Liver (tissue), 9 donors: ENCODE results near the gene ZNF627. TPM values are rescaled to one million over a fixed set of nuclear protein-coding genes. Genes with fewer than 3 reads are reported as not detected.

Source experiments
- DNase-seq: peaks from one replicate; pipeline ENCODE4 v3.0.0-alpha.2; 2017; ENCODE audit warnings: low spot score
- H3K27ac ChIP-seq, 2 donors: one replicate each; pipeline ENCODE4 v1.7.0; 2013; ENCODE audit warnings: inconsistent platforms in 2 of 2, low read length in 2 of 2, control low read depth in 1 of 2, low read depth in 1 of 2, mild to moderate bottlenecking in 1 of 2
- H3K27me3 ChIP-seq, 4 donors: one replicate each; pipeline versions ENCODE4 v1.6.1 to v1.7.0; 2013; ENCODE audit warnings: low read length in 3 of 4, inconsistent platforms in 1 of 4, mild to moderate bottlenecking in 1 of 4, moderate library complexity in 1 of 4; ENCODE audit not compliant: control insufficient read depth in 4 of 4, insufficient read depth in 4 of 4
- H3K36me3 ChIP-seq, 4 donors: one replicate each; pipeline versions ENCODE4 v1.6.1 to v1.7.0; 2013; ENCODE audit warnings: low read length in 3 of 4, mild to moderate bottlenecking in 3 of 4, low read depth in 1 of 4, moderate library complexity in 1 of 4; ENCODE audit not compliant: control insufficient read depth in 4 of 4, insufficient read depth in 3 of 4
- H3K4me1 ChIP-seq, 4 donors: one replicate each; pipeline versions ENCODE4 v1.6.1 to v1.7.0; 2013; ENCODE audit warnings: low read length in 3 of 4, mild to moderate bottlenecking in 3 of 4, moderate library complexity in 1 of 4; ENCODE audit not compliant: control insufficient read depth in 4 of 4, insufficient read depth in 4 of 4
- H3K4me3 ChIP-seq, 3 donors: one replicate each; pipeline versions ENCODE4 v1.6.1 to v1.7.0; 2013; ENCODE audit warnings: low read length in 3 of 3, control low read depth in 1 of 3, low read depth in 1 of 3, mild to moderate bottlenecking in 1 of 3
- H3K9ac ChIP-seq, 2 donors: one replicate each; pipeline ENCODE4 v1.7.0; 2013; ENCODE audit warnings: low read length in 2 of 2, mild to moderate bottlenecking in 2 of 2, moderate library complexity in 2 of 2, control low read depth in 1 of 2, low read depth in 1 of 2
- H3K9me3 ChIP-seq, 4 donors: one replicate each; pipeline versions ENCODE4 v1.6.1 to v1.7.0; 2013; ENCODE audit warnings: low read length in 3 of 4; ENCODE audit not compliant: control insufficient read depth in 4 of 4
- FOXA1 ChIP-seq: IDR thresholded peaks from 2 replicates; pipeline ENCODE4 v1.6.1; 2016; ENCODE audit warnings: antibody characterized with exemption
- FOXA2 ChIP-seq: IDR thresholded peaks from 2 replicates; pipeline ENCODE4 v1.6.1; 2016; ENCODE audit warnings: antibody characterized with exemption
- GABPA ChIP-seq, 2 donors: IDR thresholded peaks in 1 of 2; conservative IDR thresholded peaks in 1 of 2; 2 replicates each; pipeline ENCODE4 v1.6.1; 2016; ENCODE audit warnings: antibody characterized with exemption in 2 of 2, mild to moderate bottlenecking in 1 of 2, moderate library complexity in 1 of 2
- HNF4A ChIP-seq, 2 donors: conservative IDR thresholded peaks; 2 replicates each; pipeline ENCODE4 v1.6.1; 2016; ENCODE audit warnings: antibody characterized with exemption in 2 of 2, mild to moderate bottlenecking in 2 of 2
- HNF4G ChIP-seq: IDR thresholded peaks from 2 replicates; pipeline ENCODE4 v1.6.1; 2016; ENCODE audit warnings: antibody characterized with exemption
- JUND ChIP-seq, 2 donors: IDR thresholded peaks; 2 replicates each; pipeline ENCODE4 v1.6.1; 2016; ENCODE audit warnings: antibody characterized with exemption in 2 of 2
- NR2F2 ChIP-seq: IDR thresholded peaks from 2 replicates; pipeline ENCODE4 v1.6.1; 2016; ENCODE audit warnings: antibody characterized with exemption
- RAD21 ChIP-seq, 2 donors: IDR thresholded peaks; 2 replicates each; pipeline ENCODE4 v1.6.1; 2016; ENCODE audit warnings: antibody characterized with exemption in 2 of 2, mild to moderate bottlenecking in 2 of 2
- RXRA ChIP-seq, 2 donors: IDR thresholded peaks; 2 replicates each; pipeline ENCODE4 v1.6.1; 2017 to 2018; ENCODE audit warnings: antibody characterized with exemption in 2 of 2, mild to moderate bottlenecking in 1 of 2
- SP1 ChIP-seq: IDR thresholded peaks from 2 replicates; pipeline ENCODE4 v1.6.1; 2018; ENCODE audit warnings: antibody characterized with exemption, mild to moderate bottlenecking
- TAF1 ChIP-seq: conservative IDR thresholded peaks from 2 replicates; pipeline ENCODE4 v1.6.1; 2016; ENCODE audit warnings: antibody characterized with exemption, mild to moderate bottlenecking
- YY1 ChIP-seq: IDR thresholded peaks from 2 replicates; pipeline ENCODE4 v1.6.1; 2016; ENCODE audit warnings: antibody characterized with exemption, mild to moderate bottlenecking
- WGBS: extraction: QIAGEN DNeasy Blood & Tissue Kit; methylation state at CpG from one replicate; pipeline ENCODE4 v1.1.7; 2013; 5-methylcytosine and 5-hydroxymethylcytosine counted together
- polyA plus RNA-seq, 2 donors: library from polyadenylated mRNA; stranded (reverse) in 1 of 2; unstranded in 1 of 2; fragments of 200-250 nt in 1 of 2; fragments of >200 nt in 1 of 2; fragmentation: Nextera tagmentation in 1 of 2; extraction: Ambion mirVana in 1 of 2; gene quantifications; one replicate each; pipeline versions ENCODE4 v1.2.1 to v1.2.3, GENCODE V29; 2013 to 2015
- total RNA-seq, 2 donors: library from RNA; depleted of rRNA; stranded (reverse); fragments of >200 nt; gene quantifications; one replicate each; pipeline ENCODE4 v1.2.3, GENCODE V29; 2014
- TF ChIP-seq, protein P1 (sequence below): IDR thresholded peaks from 2 replicates; pipeline ENCODE4 v1.6.1; 2016; ENCODE audit warnings: antibody characterized with exemption
- TF ChIP-seq, protein P2 (sequence below): IDR thresholded peaks from 2 replicates; pipeline ENCODE4 v1.6.1; 2016; ENCODE audit warnings: antibody characterized with exemption
- TF ChIP-seq, protein P3 (sequence below): IDR thresholded peaks from 2 replicates; pipeline ENCODE4 v1.6.1; 2016; ENCODE audit warnings: antibody characterized with exemption, mild to moderate bottlenecking
- TF ChIP-seq, protein P4 (sequence below): IDR thresholded peaks from 2 replicates; pipeline ENCODE4 v1.6.1; 2016; ENCODE audit warnings: antibody characterized with exemption
- TF ChIP-seq, protein P5 (sequence below): fragments of 150-350 bp; IDR thresholded peaks from 2 replicates; pipeline ENCODE4 v1.5.1; 2017; ENCODE audit warnings: improper control_type of control experiment, low read depth, low read length; ENCODE audit not compliant: missing input control
- donor health status: healthy.
- donor health status: healthy.
- donor health status: healthy.
- donor health status: healthy.
- donor health status: healthy.

The ZNF627 gene
- total and polyA plus RNA-seq, 4 donors = 3.2 to 9.6 (median 5.4) TPM

DNA sequence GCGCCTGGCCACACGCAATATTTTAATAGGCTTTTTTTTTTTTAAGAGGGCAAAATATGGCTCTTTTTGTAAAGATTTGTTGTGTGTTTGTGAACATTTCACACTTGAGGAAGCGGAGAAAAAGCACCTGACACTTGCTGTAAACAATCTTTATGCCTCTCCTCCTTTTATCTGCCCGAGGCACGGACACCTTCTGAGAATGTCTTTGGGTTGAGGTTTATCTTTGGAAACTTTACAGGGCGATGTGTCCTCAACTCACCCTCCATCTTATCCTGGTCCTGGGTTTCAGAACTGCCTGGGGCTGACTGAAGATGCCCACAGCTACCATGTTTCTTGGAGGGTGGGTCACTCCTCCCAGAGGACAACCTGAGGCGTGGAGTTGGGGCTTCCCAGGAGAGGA lies 44.0 kb downstream of the ZNF627 start:
- H3K9ac ChIP-seq = no peak overlapping the region
- no peak for DNase-seq

DNA sequence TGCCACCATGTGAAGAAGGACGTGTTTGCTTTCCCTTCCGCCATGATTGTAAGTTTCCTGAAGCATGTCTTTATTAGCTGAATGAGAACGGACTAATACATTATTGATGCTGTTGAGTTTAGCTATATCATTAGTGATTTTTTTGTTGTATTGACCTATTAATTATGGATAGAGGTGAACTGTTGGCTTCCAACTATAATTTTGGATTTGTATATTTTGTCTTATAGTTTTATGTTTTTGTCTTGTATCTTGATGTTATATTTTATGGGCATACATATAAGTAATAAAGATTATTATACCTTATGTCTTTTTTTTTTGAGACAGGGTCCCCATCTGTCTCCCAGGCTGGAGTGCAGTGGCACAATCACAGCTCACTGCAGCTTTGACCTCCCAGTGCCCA lies 45.6 kb downstream of the ZNF627 start:
- DNase-seq = no peak
- no peak overlapping the region for H3K9ac ChIP-seq
- H3K4me1 ChIP-seq = peaks cover 0 to 11% (median 8%) of the 10 kb centered on the region in 4 donors
- H3K9me3 ChIP-seq = no peaks in the 10 kb centered on the region
- H3K27ac ChIP-seq = no peak overlapping the region
- H3K36me3 ChIP-seq = peaks cover 0 to under 1% (median 0%) of the 10 kb centered on the region in 4 donors
- no peak overlapping the region for H3K4me3 ChIP-seq
- H3K27me3 ChIP-seq = no peaks in the 10 kb centered on the region
- 95% methylated on average over 3 of the region's 3 CpGs for WGBS
- TF ChIP-seq, protein P1, sequence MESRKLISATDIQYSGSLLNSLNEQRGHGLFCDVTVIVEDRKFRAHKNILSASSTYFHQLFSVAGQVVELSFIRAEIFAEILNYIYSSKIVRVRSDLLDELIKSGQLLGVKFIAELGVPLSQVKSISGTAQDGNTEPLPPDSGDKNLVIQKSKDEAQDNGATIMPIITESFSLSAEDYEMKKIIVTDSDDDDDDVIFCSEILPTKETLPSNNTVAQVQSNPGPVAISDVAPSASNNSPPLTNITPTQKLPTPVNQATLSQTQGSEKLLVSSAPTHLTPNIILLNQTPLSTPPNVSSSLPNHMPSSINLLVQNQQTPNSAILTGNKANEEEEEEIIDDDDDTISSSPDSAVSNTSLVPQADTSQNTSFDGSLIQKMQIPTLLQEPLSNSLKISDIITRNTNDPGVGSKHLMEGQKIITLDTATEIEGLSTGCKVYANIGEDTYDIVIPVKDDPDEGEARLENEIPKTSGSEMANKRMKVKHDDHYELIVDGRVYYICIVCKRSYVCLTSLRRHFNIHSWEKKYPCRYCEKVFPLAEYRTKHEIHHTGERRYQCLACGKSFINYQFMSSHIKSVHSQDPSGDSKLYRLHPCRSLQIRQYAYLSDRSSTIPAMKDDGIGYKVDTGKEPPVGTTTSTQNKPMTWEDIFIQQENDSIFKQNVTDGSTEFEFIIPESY = no peak
- TF ChIP-seq YY1 (no peak), FOXA2 (no peak), SP1 (no peak), JUND (IDR thresholded peaks at IDR 0.05) (no peak), RXRA (IDR thresholded peaks at IDR 0.05) (no peak), RAD21 (IDR thresholded peaks at IDR 0.05) (no peak), TAF1 (no peak), FOXA1 (no peak), NR2F2 (no peak), HNF4A (conservative IDR thresholded peaks at IDR 0.05) (no peak), HNF4G (no peak), GABPA (IDR thresholded peaks at IDR 0.05 in 1 of 2, conservative IDR thresholded peaks at IDR 0.05 in 1 of 2) (no peak)
- TF ChIP-seq, protein P2, sequence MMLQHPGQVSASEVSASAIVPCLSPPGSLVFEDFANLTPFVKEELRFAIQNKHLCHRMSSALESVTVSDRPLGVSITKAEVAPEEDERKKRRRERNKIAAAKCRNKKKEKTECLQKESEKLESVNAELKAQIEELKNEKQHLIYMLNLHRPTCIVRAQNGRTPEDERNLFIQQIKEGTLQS = no peak
- TF ChIP-seq, protein P3, sequence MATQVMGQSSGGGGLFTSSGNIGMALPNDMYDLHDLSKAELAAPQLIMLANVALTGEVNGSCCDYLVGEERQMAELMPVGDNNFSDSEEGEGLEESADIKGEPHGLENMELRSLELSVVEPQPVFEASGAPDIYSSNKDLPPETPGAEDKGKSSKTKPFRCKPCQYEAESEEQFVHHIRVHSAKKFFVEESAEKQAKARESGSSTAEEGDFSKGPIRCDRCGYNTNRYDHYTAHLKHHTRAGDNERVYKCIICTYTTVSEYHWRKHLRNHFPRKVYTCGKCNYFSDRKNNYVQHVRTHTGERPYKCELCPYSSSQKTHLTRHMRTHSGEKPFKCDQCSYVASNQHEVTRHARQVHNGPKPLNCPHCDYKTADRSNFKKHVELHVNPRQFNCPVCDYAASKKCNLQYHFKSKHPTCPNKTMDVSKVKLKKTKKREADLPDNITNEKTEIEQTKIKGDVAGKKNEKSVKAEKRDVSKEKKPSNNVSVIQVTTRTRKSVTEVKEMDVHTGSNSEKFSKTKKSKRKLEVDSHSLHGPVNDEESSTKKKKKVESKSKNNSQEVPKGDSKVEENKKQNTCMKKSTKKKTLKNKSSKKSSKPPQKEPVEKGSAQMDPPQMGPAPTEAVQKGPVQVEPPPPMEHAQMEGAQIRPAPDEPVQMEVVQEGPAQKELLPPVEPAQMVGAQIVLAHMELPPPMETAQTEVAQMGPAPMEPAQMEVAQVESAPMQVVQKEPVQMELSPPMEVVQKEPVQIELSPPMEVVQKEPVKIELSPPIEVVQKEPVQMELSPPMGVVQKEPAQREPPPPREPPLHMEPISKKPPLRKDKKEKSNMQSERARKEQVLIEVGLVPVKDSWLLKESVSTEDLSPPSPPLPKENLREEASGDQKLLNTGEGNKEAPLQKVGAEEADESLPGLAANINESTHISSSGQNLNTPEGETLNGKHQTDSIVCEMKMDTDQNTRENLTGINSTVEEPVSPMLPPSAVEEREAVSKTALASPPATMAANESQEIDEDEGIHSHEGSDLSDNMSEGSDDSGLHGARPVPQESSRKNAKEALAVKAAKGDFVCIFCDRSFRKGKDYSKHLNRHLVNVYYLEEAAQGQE = no peak
- TF ChIP-seq, protein P4, sequence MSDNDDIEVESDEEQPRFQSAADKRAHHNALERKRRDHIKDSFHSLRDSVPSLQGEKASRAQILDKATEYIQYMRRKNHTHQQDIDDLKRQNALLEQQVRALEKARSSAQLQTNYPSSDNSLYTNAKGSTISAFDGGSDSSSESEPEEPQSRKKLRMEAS = no peak

More for the DNA sequence above, 44.0 kb downstream of the ZNF627 start:
- WGBS = 96% methylated on average over 7 of the region's 7 CpGs
- Histone ChIP-seq H3K9me3 (no peaks in the 10 kb centered on the region), H3K36me3 (no peaks in the 10 kb centered on the region), H3K4me1 (peaks cover 0 to 13% (median 9%) of the 10 kb centered on the region in 4 donors), H3K4me3 (no peak overlapping the region), H3K27me3 (no peaks in the 10 kb centered on the region), H3K27ac (no peak overlapping the region)
- TF ChIP-seq HNF4G (no peak), HNF4A (conservative IDR thresholded peaks at IDR 0.05) (no peak), GABPA (IDR thresholded peaks at IDR 0.05 in 1 of 2, conservative IDR thresholded peaks at IDR 0.05 in 1 of 2) (no peak), FOXA1 (no peak), RXRA (IDR thresholded peaks at IDR 0.05) (no peak), RAD21 (IDR thresholded peaks at IDR 0.05) (no peak), TAF1 (no peak), YY1 (no peak)
- TF ChIP-seq, protein P3 = no peak
- TF ChIP-seq, protein P5, sequence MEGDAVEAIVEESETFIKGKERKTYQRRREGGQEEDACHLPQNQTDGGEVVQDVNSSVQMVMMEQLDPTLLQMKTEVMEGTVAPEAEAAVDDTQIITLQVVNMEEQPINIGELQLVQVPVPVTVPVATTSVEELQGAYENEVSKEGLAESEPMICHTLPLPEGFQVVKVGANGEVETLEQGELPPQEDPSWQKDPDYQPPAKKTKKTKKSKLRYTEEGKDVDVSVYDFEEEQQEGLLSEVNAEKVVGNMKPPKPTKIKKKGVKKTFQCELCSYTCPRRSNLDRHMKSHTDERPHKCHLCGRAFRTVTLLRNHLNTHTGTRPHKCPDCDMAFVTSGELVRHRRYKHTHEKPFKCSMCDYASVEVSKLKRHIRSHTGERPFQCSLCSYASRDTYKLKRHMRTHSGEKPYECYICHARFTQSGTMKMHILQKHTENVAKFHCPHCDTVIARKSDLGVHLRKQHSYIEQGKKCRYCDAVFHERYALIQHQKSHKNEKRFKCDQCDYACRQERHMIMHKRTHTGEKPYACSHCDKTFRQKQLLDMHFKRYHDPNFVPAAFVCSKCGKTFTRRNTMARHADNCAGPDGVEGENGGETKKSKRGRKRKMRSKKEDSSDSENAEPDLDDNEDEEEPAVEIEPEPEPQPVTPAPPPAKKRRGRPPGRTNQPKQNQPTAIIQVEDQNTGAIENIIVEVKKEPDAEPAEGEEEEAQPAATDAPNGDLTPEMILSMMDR = no peak
